Stimulated activated CD8-positive, alpha-beta memory T cell treated with anti-CD3 and anti-CD28 coated beads, Interleukin-15, amount 100 ng/mL, for 1 hour (primary cell): ENCODE results near the gene EFCAB8.
"Not testable (repeated sequence)": the region's sequence is repeated elsewhere in the genome, so short reads cannot be mapped to it uniquely, and the experiment has no call there.

Source experiments
- DNase-seq: peaks from one replicate; pipeline ENCODE4 v3.0.0-alpha.2; 2020; ENCODE audit warnings: low read depth

EFCAB8 gene

DNA sequence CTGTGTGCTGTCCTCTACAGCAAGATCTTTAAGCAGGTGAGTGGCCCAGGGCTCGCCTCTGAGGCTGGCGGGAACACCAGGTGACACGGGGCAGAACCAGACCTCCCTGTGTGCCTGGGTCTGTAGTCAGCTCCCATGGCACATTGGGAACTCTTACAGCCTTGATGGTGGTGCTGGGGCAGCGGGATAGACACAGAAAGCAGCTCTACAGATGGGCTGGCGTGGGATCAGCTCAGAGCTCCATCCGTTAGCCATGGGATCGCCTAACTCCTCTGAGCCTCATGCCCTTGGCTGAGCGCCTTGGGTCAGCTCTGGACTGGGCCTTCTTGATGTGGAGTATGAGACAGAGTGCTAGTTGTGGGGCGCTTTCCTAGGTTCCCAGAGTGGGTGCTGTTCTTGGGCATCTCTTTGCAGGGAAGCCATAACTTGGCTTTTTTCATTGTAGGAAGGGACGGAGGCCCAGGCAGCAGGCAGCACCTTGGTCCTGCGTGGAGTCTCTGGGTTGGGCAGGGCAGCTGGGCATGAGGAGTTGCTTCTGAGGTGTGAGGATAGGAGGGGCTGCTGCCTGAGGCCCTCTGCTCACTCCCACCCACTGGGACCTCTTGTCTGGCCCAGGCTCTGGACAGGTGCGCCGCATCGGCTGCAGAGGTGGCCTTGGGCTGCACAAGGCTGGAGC lies 51.3 kb downstream of the EFCAB8 start:
- DNase-seq, result no peak

DNA sequence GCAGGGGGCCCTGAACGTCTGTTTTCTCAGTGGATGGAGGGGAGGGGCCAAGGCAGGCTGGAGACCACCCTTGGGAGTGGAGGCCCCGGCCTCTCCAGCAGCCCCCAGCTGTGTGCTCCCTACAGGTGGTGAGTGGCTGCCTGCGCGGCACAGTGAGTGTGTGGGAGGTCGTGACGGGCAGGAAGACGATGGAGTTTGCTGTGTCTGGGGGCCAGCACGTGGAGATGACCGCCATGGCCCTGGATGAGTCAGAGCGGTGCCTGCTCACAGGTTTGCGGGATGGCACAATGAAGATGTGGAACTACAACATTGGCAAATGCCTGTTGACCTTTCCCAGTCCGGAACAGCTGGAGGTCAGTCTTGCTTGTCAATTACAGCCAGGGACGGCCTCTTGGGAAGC lies 52.6 kb downstream of the EFCAB8 start:
- no peak for DNase-seq

DNA sequence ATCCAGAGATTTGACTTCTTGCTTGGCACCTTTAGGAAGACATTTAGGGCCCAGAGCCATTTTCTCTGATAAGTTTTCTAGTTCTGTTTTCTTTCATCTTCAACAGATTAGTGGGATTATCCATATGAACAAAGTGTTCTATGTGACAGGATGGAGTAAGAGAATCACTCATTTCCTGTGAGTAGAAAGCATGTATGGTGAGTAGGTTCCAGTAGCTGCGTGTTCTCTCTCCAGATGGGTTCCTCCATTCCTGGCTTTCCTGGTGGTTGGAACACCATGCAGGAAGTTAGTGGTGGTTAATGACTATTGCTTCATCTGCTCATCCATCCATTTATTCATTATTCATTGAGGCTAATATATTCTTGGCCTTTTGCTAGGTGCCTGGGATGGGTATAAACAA lies 54.0 kb downstream of the EFCAB8 start:
- DNase-seq, result no peak

DNA sequence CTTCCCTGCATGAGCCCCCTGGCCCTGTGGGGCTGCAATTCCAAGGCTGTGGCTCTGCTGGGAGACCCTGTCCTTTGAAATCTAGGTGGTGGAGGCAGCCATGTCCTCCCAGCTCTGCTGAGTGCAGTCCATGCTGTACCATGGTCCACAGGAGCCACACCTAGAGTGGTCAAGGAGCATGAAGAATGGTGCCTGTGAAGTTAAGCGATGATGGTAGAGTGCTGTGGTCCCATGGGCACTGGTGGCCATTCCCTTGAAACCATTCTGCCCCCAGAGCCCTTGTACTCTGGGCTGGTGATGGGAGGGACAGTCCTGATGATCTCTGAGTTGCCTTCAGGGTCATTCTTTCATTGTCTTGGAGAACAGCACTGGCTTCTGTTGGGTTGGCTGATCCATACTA lies 55.3 kb downstream of the EFCAB8 start:
- no peak for DNase-seq

DNA sequence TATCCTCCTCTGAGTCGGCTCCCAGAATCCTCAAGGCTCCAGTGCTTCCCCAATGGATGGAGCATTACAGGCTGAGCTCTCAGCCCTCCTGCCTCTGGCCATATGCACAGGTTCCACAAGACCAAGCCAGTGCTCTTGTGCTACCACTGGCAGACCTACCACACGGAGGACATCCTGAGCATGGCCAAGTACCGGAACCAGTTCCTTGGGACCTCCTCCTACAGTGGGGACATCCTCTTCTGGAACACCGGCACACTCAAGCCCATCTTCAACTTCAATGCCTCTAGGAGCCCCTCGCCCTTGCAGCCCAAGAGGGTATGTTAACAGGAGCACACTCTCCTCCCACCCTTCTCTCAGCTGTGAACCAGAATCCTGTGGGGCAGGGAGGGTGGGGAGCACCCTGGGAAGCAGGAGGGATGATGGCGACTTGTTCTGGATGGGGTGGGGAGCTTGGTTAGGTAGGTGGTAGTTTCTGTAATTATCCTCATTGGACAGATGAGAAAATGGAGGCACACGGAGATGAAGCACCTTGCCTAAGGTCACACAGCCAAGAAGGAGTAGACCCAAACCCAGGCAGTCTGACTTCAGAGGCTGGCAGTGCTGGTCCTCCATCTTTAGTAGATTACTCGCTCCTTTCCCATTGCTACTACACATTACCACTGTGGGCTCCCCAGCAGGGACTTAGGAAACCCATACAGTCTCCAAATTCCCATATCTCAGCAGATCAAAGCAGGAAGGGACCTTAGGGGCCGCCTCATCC lies 58.6 kb downstream of the EFCAB8 start:
- DNase-seq, result no peak

DNA sequence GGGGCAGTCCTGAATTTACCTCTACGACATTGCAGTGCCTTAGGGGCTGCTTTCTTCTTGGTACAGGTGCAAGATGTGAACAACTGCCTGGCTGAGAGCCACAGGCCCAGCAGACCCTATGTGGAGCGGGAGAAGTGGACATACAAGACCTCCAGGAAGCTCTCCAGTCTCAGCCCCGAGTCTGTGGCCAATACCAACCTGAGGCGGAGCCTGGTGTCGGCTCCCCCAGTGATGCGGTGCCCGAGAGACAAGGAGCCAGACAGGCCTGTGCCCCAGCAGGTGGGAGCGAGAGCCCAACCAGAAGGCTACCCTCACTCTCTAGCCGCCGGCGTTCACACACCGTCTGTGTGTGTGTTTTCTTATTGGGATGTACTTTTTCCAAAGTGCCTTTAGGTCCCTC lies 59.6 kb downstream of the EFCAB8 start:
- no peak for DNase-seq

DNA sequence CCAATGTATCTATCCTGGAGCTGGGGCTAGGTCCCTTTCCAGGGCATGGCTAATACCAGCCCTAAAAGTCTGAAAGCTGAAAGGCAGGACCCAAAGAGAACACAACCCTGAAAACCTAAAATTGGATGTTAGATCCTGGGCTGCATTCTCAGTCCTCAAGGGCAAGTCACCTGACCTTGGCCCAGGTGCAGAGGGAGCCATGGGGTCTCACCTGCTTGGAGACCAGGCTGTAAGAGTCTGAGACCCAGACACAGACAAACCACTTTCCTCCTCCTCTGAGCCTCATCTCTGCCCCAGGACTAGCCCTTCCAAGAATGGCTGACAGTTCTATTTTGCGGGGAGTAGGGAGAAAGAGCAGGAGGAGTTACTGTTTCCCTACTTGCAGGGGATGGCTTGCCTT lies 60.0 kb downstream of the EFCAB8 start:
- DNase-seq, result no peak

DNA sequence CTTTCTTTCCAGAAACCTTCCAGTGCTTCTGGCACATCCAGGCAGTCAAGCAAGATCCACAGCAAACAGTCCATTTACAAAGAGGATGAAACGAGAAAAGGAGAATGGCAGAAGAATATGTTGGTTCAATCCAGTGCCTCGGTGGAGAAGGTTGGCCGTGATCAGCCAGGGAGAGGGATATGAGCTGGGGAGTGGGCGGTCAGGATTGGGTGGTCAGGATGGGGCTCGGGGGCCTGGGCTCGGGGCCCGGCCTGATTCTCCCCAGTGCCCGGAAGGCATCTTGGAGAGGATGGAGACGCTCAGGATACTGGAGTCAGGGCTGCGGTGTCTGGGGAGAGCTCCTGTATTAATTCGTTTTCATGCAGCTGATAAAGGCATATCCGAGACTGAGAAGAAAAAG lies 61.3 kb downstream of the EFCAB8 start:
- no peak for DNase-seq

DNA sequence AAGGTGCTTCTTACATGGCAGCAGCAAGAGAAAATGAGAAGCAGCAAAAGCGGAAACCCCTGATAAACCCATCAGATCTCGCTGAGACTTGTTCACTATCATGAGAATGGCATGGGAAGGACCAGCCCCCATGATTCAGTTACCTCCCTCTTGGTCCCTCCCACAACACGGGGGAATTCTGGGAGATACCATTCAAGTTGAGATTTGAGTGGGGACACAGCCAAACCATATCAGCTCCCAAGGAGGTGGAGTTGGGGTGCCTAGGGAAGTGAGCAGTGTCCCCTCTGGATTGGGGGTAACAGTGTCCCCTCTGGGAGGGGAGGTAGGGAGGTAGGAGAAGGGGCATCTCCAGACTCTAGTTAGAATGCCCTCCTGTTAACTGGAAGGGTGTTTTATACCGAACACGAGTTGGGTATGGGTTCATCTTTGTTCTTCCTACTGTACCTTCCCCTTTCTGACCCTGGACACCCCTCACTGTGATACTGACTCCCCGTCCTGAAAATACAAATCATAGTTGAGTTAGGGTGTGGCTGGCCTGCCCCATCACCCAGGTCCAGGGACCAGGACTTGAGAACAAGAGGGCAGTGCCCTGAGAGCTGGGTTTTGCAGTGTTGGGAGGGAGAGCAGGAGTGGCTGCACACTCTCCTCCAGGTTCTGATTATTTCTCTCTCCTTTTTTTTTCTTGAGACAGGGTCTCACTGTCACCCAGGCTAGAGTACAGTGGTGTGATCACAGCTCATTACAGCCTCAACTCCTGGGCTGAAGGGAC lies 62.0 kb downstream of the EFCAB8 start:
- DNase-seq, result no peak

DNA sequence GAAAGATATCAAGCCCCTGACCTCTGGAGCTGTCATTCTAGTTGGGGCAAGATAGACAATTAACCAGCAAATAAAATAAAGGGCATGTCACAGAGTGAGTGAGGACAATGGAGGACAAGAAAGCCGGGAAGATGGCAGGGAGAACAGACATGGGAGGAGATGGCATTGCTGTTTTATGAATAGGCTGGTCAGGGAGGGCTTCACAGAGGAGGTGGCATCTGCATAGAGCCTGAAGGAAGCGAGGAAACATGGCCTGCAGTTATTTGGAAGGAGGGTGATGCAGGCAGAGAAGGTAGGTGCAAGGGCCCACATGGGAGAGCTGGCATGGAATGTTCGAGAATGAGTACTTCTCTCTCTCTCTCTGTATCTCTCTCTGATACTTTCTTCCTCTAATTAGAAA lies 63.7 kb downstream of the EFCAB8 start:
- DNase-seq, result no peak

DNA sequence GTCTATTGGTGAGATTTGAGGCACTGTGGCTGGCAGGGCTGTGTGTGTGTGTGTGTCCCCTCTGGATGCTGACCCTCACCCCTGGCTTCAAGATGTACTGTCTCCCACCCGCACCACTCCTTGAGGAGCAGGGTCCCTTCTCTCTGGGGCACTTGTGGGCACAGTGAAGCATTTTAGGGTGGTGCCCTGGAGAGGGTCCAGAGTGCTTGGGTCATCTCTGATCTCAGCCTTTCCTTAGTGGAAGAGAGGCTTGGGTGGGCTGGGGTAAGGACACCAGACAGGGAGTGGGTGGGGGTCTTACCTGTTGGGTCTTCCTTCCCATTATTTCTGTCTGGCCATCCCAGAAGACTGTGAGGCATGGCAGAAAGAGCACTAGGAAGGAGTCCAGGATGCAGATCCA lies 66.1 kb downstream of the EFCAB8 start:
- no peak for DNase-seq

DNA sequence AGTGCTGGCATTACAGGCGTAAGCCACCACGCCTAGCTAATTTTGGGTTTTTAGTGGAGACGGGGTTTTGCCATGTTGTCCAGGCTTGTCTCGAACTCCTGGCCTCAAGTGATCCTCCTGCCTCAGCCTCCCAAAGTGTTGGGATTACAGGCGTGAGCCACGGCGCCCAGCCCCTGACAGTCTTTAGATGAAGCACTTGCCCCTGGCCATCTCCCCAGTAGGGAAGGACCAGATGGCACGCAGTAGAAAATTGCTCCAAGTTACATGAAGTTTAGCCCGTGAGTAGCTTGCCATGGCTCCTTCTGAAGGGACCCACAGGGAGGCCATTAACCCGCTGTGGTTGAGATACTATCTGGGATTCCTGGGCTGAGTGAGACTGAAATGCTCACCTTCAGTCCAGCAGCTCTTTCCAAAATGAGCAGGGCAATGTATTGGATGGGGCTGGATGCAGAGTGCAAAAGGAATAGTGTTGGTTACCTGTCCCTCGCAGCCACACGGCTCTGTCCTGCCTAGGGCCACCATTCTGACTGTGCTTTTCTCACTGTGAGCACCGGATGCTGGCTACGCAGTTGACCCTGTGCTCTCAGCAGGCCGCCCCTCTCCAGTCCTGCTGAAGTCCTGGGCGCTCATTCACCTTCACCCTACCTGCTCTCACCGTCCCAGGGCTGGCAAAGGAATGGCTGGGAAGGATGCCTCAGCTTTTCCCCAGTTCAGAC lies 66.9 kb downstream of the EFCAB8 start:
- DNase-seq, result no peak

DNA sequence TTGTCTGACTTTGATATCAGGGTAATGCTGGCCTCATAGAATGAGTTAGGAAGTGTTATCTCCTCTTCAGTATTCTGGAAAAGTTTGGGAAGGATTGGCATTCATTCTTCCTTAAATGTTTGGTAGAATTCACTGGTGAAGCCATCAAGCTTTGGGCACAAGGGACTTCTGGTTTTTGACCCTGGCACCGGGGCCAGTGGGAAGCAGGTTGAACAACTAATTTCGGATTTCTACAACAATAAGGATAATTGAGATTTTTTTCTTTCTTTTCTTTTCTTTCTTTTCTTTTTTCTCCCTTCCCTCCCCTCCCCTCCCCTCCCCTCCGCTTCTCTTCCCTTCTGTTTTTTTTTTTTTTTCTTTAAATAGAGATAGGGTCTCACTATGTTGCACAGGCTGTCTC lies 70.4 kb downstream of the EFCAB8 start:
- DNase-seq, result no peak

DNA sequence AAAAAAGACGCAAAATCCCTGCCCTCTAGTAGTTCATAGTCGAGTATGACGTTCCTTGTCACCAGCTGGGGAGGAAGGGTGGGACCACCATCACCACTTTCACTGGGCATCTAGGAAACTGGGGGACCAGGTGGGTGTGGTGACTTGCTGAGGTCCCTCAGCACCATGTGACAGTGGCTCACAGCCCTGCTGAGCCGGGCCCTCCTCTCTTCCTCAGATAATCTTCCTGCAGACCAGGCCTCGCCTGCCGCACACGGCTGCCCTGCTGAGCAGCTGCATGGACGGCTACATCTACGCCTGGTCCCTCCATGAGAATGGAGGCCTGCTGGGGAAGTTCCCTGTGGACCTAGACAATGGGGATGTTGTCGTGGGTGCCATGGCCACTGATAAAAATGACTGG lies 71.5 kb downstream of the EFCAB8 start:
- no peak for DNase-seq

DNA sequence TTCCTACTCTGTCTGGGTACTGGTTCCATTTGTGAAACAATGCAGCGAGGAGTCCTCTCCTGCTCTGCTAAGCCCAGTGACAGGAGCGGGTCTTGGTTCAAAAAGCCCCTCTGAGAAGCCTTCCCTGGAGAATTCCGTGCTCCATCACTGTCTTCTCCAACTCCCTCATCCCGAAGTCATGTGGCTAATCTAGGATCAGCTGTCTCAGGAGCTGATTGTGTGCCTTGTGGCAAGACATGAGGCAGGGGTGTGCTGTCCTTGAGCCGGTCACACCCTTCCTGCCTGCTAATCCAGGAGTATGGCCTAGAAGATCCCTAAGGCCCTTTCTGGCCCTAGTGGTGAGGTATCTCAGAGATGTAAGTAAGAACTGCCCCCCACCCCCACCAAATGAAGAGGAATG lies 72.0 kb downstream of the EFCAB8 start:
- no peak for DNase-seq

DNA sequence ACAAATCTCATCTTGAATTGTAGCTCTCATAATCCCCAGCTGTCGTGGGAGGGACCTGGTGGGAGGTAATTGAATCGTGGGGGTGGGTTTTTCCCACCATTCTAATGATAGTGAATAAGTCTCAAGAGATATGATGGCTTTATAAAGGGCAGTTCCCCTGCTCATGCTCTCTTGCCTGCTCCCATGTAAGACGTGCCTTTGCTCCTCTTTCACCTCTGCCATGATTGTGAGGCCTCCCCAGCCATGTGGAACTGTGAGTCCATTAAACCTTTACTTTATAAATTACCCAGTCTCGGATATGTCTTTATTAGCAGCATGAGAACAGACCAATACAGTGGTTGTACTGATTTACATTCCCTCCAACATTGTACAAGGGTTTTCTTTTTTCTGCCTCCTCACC lies 75.9 kb downstream of the EFCAB8 start:
- DNase-seq, result no peak

DNA sequence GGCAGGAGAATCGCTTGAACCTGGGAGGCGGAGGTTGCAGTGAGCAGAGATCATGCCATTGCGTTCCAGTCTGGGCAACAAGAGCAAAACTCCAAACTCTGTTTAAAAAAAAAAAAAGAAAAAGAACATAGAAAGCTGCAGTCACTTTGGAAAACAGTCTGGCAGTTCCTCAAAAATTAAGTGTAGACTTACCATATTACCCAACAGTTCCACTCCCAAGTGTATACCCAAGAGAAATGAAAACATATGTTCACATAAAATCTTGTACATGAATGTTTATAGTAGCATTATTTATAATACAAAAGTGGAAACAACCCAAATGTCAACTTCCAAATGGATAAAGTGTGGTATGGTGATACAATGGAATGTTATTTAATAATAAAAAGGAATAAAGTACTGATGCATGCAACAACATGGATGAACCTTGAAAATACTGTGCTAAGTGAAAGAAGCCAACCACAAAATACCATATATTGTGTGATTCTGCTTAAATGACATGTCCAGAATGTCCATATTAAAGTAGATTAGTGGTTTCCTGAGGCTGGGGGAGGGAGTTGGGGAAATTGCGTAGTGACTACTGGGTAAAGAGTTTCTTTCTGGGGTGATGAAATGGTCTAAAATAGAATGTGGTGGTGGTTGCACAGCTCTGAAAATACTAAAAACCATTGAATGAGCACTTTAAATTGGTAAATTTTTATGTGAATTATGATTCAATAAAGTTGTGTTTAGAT lies 82.6 kb downstream of the EFCAB8 start:
- DNase-seq, result no peak

DNA sequence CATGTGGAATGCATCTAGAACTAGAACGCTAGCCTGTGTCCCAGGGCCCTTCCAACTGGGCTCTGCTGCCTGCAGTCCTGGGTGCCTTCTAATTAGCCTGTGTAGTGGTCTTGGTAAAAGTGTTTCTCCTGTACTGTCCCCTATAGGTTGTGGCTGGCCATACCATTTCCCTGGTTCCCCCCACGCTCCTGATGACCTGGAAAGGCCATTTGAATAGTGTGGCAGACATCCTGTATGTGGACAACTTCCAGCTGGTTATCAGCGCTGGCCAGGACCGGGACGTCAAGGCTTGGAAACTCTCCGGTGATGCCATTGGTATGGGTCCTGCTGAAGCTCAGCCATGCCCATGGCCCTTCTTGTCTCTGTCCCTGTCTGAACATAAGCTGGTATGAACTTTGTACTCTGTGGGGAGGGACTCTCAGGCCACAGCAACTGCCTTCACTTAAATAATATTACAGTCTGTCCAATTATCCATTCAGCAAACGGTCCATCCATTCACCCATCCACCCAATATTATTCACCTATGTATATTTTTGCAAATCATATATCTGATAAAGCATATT lies 84.8 kb downstream of the EFCAB8 start:
- no peak for DNase-seq

DNA sequence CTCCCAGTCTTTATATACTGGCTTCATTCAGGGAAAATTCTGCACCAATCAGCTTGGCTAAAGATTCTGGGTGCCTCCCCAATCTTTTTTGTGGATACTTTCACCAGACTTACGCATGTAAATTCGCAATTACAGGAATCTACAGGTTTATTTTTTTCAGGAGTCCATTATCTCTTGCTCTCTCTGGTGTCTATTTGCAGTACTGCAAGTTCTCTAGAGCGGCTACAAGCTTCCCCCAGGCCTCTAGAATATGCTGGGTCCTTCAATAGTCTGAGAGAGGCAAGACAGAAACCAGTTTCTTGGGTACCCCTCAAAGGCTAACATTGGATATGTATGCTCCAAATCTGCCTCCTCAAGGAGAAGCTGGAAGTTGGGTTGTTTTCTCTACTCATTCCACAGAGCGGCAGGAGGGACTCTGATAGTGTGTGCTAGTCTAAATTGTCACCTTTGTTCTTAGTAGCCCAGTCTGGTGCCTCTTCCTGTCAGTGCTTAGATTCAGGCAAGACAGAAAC lies 87.0 kb downstream of the EFCAB8 start:
- no peak for DNase-seq

DNA sequence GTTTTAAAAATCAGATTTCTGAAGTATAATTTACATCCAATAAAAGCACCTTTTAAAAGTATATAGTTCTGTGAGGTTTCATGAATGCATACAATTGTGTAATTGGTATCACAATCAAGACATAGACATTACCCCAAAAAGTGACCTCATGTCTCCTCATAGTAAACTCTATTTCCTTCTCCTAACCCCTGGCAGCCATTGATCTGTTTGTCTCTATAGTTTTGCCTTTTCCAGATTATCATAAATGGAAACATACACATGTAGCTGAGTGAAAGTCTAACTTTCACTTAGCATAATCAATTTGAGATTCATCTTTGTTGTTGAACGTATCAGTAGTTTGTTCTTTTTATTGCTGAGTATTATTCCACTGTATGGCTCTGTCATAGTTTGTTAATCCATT lies 87.9 kb downstream of the EFCAB8 start:
- DNase-seq, result no peak

DNA sequence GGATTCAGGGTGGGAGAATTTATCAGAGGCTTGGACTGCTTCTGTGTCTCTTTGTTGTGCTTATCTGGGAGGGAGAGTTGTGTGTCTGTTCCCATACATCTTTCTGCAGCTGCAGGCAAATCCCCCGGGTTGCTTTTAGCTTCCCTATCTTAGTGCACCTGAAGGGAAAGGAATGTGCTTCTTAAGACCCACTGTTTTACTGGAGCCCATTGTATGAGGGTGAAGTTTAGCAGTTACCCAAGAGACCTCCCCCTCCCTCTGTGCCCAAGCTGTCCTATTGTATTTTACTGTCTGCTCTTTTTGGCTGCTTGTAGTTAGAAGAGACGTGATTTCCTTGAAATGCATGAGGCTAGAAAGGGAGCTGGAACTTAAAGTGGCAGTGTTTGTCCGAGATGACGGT lies 91.8 kb downstream of the EFCAB8 start:
- not testable (repeated sequence) for DNase-seq
